NCI-H1930 (cell line): ENCODE data around the gene ZYX.
"Not testable (repeated sequence)": the region's sequence is repeated elsewhere in the genome, so short reads cannot be mapped to it uniquely, and the experiment has no call there.

Experiments used
- DNase-seq, 2 experiments: peaks; one replicate each; lab custom pipeline; 2025; lab: John Stamatoyannopoulos, UW

Gene ZYX

GRCh38 chr7:143418681-143419458 is 37.7 kb downstream of the ZYX start:
- no peak for DNase-seq

GRCh38 chr7:143419880-143420279 is 38.7 kb downstream of the ZYX start:
- DNase-seq: no peak

- DNase-seq: not testable (repeated sequence)
Measured at GRCh38 chr7:143420624-143421023, 39.5 kb downstream of the ZYX start.

DNA sequence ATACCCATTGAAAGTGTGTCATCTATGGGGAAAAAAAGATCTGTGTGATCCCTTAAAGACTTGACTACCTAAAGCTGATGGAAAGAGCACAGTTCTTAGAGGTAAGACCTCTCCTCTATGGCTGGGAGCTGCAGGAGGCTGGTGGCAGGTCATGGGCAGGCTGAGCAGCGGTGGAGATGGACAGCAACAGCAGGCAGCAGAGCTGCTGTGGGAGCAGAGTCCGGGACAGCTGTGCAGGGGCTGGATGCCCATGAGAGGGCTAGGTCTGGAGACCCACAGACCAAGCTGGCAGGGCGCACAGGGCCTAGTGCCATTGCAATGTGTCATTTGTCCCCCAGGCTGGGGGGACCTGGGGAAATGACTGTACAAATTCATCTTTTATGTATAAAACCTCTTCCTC is 40.9 kb downstream of the ZYX start:
- DNase-seq: no peak

- DNase-seq: not testable (repeated sequence)
Measured at GRCh38 chr7:143424476-143424875, 43.3 kb downstream of the ZYX start.

GRCh38 chr7:143426479-143427142 is 45.5 kb downstream of the ZYX start:
- no peak for DNase-seq

GRCh38 chr7:143429770-143430698 is 48.9 kb downstream of the ZYX start:
- no peak for DNase-seq

- DNase-seq: no peak
Measured at GRCh38 chr7:143431109-143431508, 50.0 kb downstream of the ZYX start.

DNA sequence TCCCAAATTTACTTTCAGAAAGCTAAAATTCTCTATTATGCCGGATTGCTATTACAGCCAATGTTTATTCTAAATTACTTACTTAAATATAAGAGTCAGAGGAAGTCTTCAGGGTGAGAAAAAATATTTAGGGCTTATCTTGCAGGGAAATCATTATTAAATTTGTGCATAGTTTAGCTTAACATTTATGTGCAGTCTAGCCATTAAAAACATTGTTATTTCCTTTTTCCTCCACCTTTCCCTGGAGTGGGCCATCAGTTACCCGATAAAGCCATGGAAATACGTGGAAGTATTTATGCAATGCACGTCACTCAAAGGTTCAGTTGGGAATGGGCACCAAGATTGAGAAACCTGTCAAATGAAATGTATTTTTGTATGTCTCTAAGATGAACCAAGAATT is 52.6 kb downstream of the ZYX start:
- no peak for DNase-seq

DNA sequence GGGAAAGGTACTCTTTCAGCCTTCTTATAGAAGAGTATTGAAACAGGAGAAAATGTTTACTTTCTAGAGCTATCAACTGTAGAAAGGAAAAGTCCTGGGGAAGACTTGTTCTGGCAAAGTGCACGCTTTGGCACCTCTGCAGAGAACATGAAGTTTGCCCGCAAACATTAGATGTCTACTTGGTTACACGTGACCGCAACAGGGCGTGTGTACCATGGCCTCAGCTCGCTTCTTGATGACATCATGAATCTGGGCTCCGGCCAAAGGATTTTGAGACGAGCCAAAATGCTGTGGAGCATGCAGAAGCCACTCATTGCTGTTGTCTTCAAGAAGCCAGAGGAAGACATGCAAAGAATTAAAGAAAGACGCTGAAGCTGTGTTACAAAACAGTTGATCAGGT is 53.5 kb downstream of the ZYX start:
- DNase-seq: no peak

GRCh38 chr7:143435266-143435665 is 54.1 kb downstream of the ZYX start:
- no peak for DNase-seq

DNA sequence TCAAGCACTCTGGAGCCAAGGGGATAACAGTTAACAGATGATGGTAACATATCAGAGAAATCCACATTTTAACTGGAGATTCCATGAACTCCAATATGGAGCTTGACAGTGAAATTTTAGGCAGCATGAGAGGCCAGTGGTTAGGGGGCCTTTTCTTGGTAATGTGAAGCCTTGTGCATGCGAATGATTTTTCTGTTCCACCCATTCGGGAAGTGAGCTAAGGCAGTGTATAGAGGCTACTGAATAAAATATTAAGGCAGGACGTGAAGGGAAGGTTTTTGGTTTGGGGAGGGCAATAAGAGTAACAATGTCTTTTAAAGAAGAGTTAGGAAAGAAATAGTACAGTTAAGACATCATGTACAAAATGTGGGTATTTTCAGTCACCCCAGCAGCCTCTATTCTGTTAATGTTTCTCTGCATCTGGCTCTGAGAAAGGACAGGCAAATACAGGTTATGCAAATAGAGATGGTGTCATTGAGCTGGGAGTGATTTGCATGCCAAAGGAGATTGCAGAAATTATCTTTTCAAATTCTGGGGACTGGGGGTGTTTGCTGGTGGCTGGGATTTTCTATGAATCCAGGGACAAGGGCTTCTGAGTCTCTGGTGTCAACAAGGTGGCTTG is 55.3 kb downstream of the ZYX start:
- DNase-seq: no peak

- DNase-seq: no peak
Measured at GRCh38 chr7:143437578-143437977, 56.4 kb downstream of the ZYX start.

- DNase-seq: no peak
Measured at GRCh38 chr7:143439866-143440265, 58.7 kb downstream of the ZYX start.
